Peyer's patch (tissue), 4 donors: ENCODE measurements around the gene ZNF385A. TPM values are rescaled to one million over a fixed set of nuclear protein-coding genes. Genes with fewer than 3 reads are reported as not detected.

Experiments used
- DNase-seq, 3 donors: peaks; one replicate each; pipeline ENCODE4 v3.0.0-alpha.2; 2017 to 2019
- H3K27ac ChIP-seq, 4 donors: fragments of 200-600 bp; sonication (generic); one replicate each; pipeline ENCODE4 v1.5.1; 2016 to 2019
- H3K27me3 ChIP-seq, 2 donors: fragments of 200-600 bp; sonication (generic); one replicate each; pipeline ENCODE4 v1.5.1; 2019
- H3K36me3 ChIP-seq, 3 donors: fragments of 200-600 bp; sonication (generic); one replicate each; pipeline ENCODE4 v1.5.1; 2016 to 2019
- H3K4me1 ChIP-seq, 4 donors: fragments of 200-600 bp; sonication (generic); one replicate each; pipeline ENCODE4 v1.5.1; 2016 to 2019
- H3K4me3 ChIP-seq, 4 donors: fragments of 200-600 bp; sonication (generic); 1 replicate in 3 of 4; 2 replicates in 1 of 4; pipeline ENCODE4 v1.5.1; 2016 to 2019; ENCODE audit warnings: mild to moderate bottlenecking in 1 of 4
- H3K9me3 ChIP-seq, 4 donors: fragments of 200-600 bp; sonication (generic); one replicate each; pipeline ENCODE4 v1.5.1; 2016 to 2019; ENCODE audit warnings: mild to moderate bottlenecking in 1 of 4
- POLR2A ChIP-seq, 2 donors: fragments of 450-650 bp; IDR thresholded peaks; one replicate each; pipeline ENCODE4 v1.5.1; 2017; ENCODE audit warnings: antibody characterized with exemption in 2 of 2, mild to moderate bottlenecking in 2 of 2, moderate library complexity in 2 of 2
- total RNA-seq, 4 donors: library from RNA; depleted of rRNA; stranded (reverse); fragments of >200 nt; gene quantifications; one replicate each; pipeline ENCODE4 v1.1.0, GENCODE V29; 2016
- TF ChIP-seq, protein P1 (sequence below), 6 experiments: fragments of 450-650 bp in 4 of 6; fragments of 200-600 bp in 2 of 6; sonication (generic) in 1 of 6; IDR thresholded peaks; one replicate each; pipeline ENCODE4 v1.5.1; 2017 to 2019; ENCODE audit warnings: antibody characterized with exemption in 6 of 6, mild to moderate bottlenecking in 3 of 6, moderate library complexity in 1 of 6

Gene ZNF385A
- total RNA-seq, 4 donors from 2014 or later, result 7.3 to 28.1 (median 9.7) TPM

DNA sequence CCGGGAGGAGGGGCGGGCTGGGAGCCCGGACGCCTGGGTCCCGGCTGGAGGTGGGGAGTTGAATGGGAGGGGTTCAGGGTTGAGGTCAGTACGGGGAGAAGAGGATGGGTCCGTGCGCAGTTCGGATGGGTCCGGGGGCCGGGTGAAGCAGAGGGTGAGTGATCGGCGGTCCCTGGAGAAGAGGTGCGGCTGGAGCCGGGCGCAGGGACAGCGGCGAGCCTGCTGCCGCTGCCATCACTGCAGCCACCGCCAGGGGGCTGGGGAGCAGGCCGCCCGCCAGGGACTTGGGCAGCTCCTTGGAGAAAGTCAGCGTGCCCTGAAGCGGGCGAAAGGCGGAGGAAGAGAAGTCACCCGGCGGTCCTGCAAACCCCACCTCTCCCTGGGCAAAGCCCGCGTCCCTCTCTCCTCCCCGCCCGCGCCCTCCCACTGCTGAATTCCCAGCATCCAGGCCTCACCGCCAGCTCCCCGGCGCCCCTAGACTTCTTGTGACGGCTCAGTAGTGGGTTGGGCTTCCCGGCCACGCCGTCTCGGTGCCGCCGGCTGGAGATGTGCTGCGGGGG lies 14.3 kb downstream of the ZNF385A start:
- Histone ChIP-seq H3K27ac (peak overlapping the region; percentile 53 to 67 (median 54)), H3K27me3 (no peaks in the 10 kb centered on the region), H3K4me3 (peak overlapping the region; percentile 15 to 54 (median 33)), H3K4me1 (peaks cover 0 to 29% (median 0%) of the 10 kb centered on the region in 4 donors), H3K36me3 (no peaks in the 10 kb centered on the region), H3K9me3 (no peaks in the 10 kb centered on the region)
- TF ChIP-seq, protein P1, sequence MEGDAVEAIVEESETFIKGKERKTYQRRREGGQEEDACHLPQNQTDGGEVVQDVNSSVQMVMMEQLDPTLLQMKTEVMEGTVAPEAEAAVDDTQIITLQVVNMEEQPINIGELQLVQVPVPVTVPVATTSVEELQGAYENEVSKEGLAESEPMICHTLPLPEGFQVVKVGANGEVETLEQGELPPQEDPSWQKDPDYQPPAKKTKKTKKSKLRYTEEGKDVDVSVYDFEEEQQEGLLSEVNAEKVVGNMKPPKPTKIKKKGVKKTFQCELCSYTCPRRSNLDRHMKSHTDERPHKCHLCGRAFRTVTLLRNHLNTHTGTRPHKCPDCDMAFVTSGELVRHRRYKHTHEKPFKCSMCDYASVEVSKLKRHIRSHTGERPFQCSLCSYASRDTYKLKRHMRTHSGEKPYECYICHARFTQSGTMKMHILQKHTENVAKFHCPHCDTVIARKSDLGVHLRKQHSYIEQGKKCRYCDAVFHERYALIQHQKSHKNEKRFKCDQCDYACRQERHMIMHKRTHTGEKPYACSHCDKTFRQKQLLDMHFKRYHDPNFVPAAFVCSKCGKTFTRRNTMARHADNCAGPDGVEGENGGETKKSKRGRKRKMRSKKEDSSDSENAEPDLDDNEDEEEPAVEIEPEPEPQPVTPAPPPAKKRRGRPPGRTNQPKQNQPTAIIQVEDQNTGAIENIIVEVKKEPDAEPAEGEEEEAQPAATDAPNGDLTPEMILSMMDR (IDR thresholded peaks at IDR 0.05), result peak; percentile 32 to 91 (median 81)
- no peak for TF ChIP-seq POLR2A (IDR thresholded peaks at IDR 0.05)
- peak in 2 of 3 donors; percentile 80 to 85 for DNase-seq

DNA sequence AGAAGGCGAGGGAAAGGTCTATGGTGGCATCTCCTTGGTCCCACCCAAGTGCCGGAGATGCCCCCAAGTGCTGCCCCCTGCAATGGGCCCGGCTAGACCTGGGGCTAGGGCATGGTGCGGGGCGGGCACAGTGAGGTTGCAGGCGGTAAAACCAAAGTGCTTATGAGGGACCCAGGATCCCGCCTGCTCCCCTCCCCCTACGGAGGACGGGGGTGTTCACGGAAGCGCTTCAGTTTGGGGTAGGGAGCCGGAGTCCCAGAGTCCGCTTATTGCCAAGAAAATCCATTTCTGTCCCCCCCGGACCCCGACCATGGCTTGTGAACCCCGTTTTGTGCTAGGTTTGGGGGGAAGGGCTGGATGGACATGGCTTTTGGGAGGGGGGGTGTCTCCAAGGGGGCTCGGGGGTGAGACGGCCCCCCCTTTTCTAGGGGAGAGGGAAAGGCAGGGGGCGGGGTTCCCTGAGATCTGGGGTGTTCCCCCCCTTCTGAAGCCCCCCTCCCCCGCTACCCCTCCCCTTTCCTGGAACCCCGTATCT lies 14.9 kb downstream of the ZNF385A start:
- peak overlapping the region in 3 of 4 donors; percentile 24 to 54 (median 42) for H3K4me3 ChIP-seq

DNA sequence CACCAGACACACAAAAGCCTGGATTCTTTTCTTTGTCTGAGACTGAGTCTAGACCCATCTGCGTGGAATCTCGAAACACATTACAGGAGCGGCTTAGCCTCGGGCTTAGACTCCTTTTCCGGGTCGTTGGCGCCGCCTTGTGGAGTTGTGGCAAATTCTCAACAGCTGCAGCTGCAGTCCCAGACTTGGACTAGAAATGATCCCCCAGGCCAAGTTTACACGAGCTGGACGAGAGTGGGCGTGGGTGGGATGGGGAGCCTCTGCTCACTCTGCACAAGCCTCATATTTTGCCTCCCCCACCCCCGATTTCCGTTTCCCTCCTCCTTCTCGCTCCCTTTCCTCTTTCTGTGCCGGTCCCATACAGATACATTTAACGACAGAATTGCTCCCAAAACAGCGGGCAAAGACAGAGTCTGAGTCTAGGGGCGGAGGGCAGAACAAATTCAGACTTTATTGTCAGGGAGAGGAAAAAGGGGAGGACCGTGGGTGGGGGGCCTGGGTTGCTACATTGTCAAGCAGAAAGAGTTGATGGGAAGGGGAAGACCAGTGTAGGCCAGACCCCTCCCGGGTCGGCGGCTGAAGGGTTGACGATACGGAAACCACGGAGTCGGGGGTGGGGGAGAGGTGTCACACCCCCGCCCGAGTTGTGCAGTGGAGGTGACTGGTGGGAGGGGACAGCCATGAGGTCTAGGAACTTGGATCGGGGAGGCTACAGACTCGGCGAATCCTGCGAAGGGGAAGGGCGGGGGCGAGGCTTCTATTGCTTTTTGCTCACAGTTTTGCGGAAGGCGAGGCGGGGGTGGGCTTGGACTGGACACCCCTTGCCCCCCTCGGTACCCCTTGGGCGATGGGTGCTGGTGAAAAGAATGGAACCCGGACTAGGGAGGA lies 15.6 kb downstream of the ZNF385A start:
- Histone ChIP-seq H3K4me3 (peak overlapping the region in 3 of 4 donors; percentile 2 to 42 (median 10)), H3K27me3 (no peaks in the 10 kb centered on the region), H3K27ac (peak overlapping the region in 3 of 4 donors; percentile 54 to 67 (median 55)), H3K9me3 (no peaks in the 10 kb centered on the region), H3K36me3 (no peaks in the 10 kb centered on the region), H3K4me1 (peaks cover 0 to 29% (median 0%) of the 10 kb centered on the region in 4 donors)
- DNase-seq, result peak; percentile 85 to 96 (median 94)
- TF ChIP-seq, protein P1 (IDR thresholded peaks at IDR 0.05), result peak; percentile 68 to 86 (median 84)
- TF ChIP-seq POLR2A (IDR thresholded peaks at IDR 0.05), result no peak

More for the DNA sequence above, 14.9 kb downstream of the ZNF385A start:
- no peak for DNase-seq
- H3K36me3 ChIP-seq, result no peaks in the 10 kb centered on the region
- H3K27ac ChIP-seq, result peak overlapping the region; percentile 1 to 67 (median 54)
- peaks cover 0 to 29% (median 0%) of the 10 kb centered on the region in 4 donors for H3K4me1 ChIP-seq
- no peaks in the 10 kb centered on the region for H3K9me3 ChIP-seq
- no peaks in the 10 kb centered on the region for H3K27me3 ChIP-seq
- TF ChIP-seq, protein P1 (IDR thresholded peaks at IDR 0.05), result no peak
- no peak for TF ChIP-seq POLR2A (IDR thresholded peaks at IDR 0.05)

DNA sequence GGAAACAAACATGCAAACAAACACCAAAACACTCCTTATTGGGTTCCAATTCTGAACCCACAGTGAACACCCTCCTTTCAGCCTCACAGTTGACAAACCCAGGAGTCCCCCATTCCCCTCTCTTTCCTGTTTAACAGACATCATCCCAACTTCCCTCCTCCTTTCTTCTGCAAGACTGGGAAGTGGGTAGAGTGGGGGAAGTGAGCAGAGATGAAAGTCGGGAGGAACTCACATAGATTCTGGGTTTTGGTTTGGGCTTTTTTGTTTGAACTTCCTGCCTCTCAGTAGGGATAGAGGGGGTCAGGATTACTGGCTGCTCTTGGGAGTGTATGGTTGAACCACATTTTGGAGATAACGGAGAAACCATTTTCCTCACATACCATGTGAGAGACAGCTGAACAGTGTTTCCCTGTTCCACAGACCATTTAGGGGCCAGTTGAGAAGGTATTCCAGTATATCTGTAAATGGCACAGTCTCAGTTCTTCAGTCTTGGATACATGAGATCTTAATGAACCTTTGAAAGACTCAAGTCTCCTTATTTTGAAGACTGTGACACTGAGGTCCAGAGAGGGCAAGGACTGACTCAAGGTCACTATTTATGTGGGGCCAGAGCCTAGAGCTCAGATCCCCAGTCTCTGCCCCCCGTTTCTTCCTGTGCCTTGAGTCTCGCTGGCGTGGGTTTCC lies 16.4 kb downstream of the ZNF385A start:
- DNase-seq, result no peak
- Histone ChIP-seq H3K27me3 (no peaks in the 10 kb centered on the region), H3K9me3 (no peaks in the 10 kb centered on the region), H3K27ac (no peak overlapping the region), H3K36me3 (no peaks in the 10 kb centered on the region), H3K4me1 (peaks cover 0 to 29% (median 0%) of the 10 kb centered on the region in 4 donors), H3K4me3 (peak overlapping the region in 3 of 4 donors; percentile 2 to 42 (median 10))
- TF ChIP-seq POLR2A (IDR thresholded peaks at IDR 0.05), result no peak
- TF ChIP-seq, protein P1 (IDR thresholded peaks at IDR 0.05), result no peak

DNA sequence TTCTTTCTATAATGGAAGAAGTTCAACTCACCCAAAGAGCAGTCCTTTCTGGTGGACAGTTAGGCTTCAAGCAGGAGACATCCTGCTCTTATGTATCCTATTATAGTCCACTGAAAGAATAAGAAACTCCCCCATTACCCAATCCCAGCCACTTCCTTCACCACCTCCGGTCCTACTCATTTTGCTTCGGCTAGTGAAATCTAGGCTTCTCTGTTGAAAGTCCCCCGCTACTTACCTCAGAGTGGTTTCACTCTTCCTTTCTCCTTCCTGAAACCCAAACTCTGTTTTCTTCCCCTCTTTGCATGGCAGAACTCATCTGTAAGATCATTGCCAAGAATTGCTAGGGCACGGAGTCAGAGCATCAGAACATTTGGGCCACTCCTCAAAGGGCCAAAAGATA lies 20.1 kb downstream of the ZNF385A start, which contains the start of gene GPR84:
TSS of gene GPR84 (minus strand) at position 74 of the 400 bp plus-strand sequence. CDS start 635 bp downstream, outside the sequence.
- DNase-seq, result no peak
- peaks cover 0 to 17% (median 0%) of the 10 kb centered on the region in 4 donors for H3K4me1 ChIP-seq
- TF ChIP-seq, protein P1 (IDR thresholded peaks at IDR 0.05), result no peak
- no peak for TF ChIP-seq POLR2A (IDR thresholded peaks at IDR 0.05)
- no peaks in the 10 kb centered on the region for H3K9me3 ChIP-seq
- no peak within 1 kb of the TSS for H3K27ac ChIP-seq
- H3K4me3 ChIP-seq, result no peak within 1 kb of the TSS
- no peaks in the 10 kb centered on the region for H3K36me3 ChIP-seq
- H3K27me3 ChIP-seq, result no peaks in the 10 kb centered on the region
